Motor neuron (in vitro differentiated cells): ENCODE results near the gene BAD. TPM values are rescaled to one million over a fixed set of nuclear protein-coding genes. Genes with fewer than 3 reads are reported as not detected.

Source experiments
- ATAC-seq, 8 experiments: fragments of 200-7000 bp; cut with Tn5 transposase; replicated peaks in 6 of 8; 2 replicates each; pipeline ENCODE4 v1.8.0; 2021; ENCODE audit warnings: mild to moderate bottlenecking in 8 of 8, moderate library complexity in 8 of 8
- H3K27ac ChIP-seq, 2 donors: fragments of 250-450 bp; sonication (Bioruptor Pico); 2 replicates each; pipeline ENCODE4 v1.9.0; 2021; ENCODE audit warnings: antibody characterized with exemption in 2 of 2, mild to moderate bottlenecking in 2 of 2, moderate library complexity in 1 of 2
- H3K4me1 ChIP-seq, 2 donors: fragments of 250-450 bp; sonication (Bioruptor Pico); replicated peaks in 1 of 2; 2 replicates each; pipeline ENCODE4 v1.6.1; 2021; ENCODE audit warnings: antibody characterized with exemption in 2 of 2, mild to moderate bottlenecking in 2 of 2, moderate library complexity in 1 of 2
- H3K4me3 ChIP-seq, 5 donors: fragments of 250-450 bp; sonication (Bioruptor Pico); 2 replicates each; pipeline ENCODE4 v1.9.0; 2021; ENCODE audit warnings: antibody characterized with exemption in 5 of 5, mild to moderate bottlenecking in 5 of 5, moderate library complexity in 4 of 5
- WGBS, 10 experiments: fragments of 450-650 bp; shearing (Covaris generic); methylation state at CpG; one replicate each; pipeline ENCODE4 v1.0.0; 2022; 5-methylcytosine and 5-hydroxymethylcytosine counted together
- in situ Hi-C, 9 experiments: fragments of 400-800 bp; cut with MboI; loops; one replicate each; pipeline ENCODE4 v1.15.0; 2021; ENCODE audit warnings: low sequenced_read_pairs in 9 of 9, low pct_unique_long_range_greater_than_20kb in 2 of 9; ENCODE audit not compliant: unreplicated experiment in 9 of 9
- total RNA-seq, 8 experiments: library from RNA; unstranded; fragments of 300-600 nt; gene quantifications; 2 replicates each; pipeline versions ENCODE4 v1.2.3 to v1.2.4, GENCODE V29; 2022

BAD gene
- total RNA-seq, 8 experiments from 2014 or later, result 38.6 to 119 (median 65.6) TPM

DNA sequence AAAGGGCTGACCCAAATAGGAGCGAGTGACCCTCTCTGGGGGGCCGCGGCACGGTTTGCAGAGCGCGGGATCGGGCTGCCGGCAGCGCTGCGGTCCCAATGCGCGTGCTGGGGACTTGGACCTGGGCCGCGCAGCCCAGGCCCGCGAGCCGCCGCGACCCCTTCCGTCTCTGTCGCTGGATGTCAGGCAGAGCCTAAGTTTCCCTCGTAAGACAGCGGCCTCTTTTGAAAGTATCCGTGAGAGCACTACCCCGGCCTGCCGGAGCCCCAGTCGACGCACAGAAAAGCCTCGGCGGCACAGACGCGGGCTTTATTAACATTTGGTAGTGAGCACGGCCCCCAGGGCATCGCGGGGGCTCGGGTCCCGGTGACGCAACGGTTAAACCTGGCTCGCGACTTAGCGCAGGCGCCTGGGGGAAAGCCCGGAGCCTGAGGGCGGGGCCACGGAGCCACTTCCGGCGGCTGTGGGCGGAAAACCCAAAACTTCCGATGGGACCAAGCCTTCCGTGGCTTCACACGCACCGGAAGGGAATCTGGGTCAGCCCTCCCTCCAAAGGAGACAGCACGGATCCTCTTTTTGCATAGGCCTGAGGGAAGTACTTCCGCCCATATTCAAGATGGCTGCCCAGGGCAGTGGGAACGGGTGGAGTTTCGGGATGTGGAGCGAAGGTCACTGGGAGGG, 14.8 kb downstream of the BAD start:
- peaks cover 18 to 22% of the 10 kb centered on the region in 2 donors for H3K4me1 ChIP-seq
- ATAC-seq, result peak; percentile 72 to 85 (median 82)
- in situ Hi-C loops, result no loop called here
- H3K4me3 ChIP-seq, result peak overlapping the region; percentile 40 to 65 (median 55)
- WGBS, 10 experiments, result 0 to 5% (median 3%) methylated on average over 3 to 14 of the region's 58 CpGs; no CpG with 5 or more reads in 5 of the 10 experiments
- peak overlapping the region; percentile 86 to 94 for H3K27ac ChIP-seq

DNA sequence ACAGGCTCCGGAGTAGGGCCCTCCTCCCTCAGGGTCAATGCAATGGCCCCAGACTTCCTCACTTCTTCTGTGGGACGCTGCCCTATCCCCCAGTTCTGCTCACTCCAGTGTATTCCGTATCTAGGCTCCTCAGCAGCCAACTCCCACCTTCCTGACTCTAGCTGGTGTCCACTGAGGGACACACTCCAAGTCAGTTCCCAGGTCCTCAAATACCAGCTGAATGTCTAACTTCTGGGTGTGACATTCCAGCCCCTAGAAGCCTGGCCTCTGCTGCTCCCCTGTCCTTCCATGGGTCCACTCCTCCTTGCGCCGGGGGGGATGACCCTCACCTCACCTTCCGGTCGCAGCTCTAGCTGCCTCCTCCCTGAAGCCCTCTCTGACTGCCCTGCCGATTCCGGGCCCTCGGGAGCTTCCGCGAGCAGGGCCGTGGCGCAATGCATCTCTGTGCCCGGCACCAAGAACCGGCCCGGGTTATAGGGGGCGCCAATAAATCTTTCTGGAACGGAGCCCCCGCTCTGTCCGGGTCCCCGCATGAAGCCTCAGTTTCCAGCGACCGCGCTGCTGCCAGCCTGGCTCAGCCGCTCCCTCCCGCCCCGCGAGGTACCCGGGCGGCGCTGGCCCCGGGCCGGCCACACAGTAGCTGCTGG, 15.4 kb downstream of the BAD start:
- Histone ChIP-seq H3K27ac (peak overlapping the region; percentile 75 to 86), H3K4me1 (peaks cover 24 to 28% of the 10 kb centered on the region in 2 donors), H3K4me3 (peak overlapping the region; percentile 39 to 65 (median 55))
- WGBS, 10 experiments, result 0 to 20% (median 0%) methylated on average over 1 to 13 of the region's 34 CpGs; no CpG with 5 or more reads in 6 of the 10 experiments
- peak in 7 of 8 experiments; percentile 0 to 15 (median 4) for ATAC-seq
- in situ Hi-C loops, result no loop called here

DNA sequence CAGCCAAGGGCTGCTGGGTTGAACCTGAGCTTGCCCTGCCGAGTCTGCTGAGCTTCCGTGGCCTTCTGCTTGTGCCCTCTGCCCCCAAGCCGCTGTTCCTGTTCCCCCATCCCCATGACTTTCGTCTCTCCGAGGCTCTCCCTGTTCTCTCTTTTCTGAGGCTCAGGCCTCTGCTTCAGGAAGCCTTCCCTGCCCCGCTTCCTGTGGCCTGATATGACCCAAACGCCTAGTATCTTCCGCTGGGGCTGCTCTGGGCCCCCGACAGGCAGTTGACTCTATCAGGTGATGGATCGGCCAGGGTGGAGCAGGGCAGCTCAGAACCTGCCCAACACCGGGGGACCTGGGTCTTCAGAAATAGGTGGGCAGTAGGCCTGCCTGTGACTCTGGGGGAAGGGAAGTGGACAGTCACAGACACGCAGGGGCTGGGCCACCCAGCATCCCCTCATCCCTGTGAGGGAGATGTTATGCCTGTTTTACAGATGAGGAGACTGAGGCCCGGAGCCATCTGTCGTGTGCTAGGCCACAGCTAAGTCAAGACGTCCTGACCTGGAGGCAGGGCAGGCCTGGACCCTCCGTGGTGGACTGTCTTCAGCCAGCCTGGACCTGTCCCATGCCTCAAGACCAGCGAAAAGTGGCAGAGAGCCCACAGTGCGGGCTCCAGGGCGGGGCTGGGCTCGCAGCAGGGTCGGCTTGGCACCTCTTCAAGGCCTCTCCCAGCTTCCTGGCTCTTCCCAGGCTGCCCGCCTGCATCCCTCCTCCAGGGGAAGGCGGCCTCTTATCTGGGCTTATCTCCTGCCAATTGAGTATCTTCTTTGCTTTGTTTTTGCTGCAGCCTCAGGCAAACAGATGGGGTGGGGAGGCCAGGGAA, 16.2 kb downstream of the BAD start:
- Histone ChIP-seq H3K4me3 (peak overlapping the region; percentile 39 to 65 (median 55)), H3K27ac (peak overlapping the region; percentile 75 to 86), H3K4me1 (peaks cover 32 to 36% of the 10 kb centered on the region in 2 donors)
- in situ Hi-C loops, result no loop called here
- WGBS, 10 experiments, result 0 to 85% (median 61%) methylated on average over 1 to 8 of the region's 23 CpGs; no CpG with 5 or more reads in 5 of the 10 experiments
- peak in 3 of 8 experiments; percentile 1 to 3 (median 3) for ATAC-seq

DNA sequence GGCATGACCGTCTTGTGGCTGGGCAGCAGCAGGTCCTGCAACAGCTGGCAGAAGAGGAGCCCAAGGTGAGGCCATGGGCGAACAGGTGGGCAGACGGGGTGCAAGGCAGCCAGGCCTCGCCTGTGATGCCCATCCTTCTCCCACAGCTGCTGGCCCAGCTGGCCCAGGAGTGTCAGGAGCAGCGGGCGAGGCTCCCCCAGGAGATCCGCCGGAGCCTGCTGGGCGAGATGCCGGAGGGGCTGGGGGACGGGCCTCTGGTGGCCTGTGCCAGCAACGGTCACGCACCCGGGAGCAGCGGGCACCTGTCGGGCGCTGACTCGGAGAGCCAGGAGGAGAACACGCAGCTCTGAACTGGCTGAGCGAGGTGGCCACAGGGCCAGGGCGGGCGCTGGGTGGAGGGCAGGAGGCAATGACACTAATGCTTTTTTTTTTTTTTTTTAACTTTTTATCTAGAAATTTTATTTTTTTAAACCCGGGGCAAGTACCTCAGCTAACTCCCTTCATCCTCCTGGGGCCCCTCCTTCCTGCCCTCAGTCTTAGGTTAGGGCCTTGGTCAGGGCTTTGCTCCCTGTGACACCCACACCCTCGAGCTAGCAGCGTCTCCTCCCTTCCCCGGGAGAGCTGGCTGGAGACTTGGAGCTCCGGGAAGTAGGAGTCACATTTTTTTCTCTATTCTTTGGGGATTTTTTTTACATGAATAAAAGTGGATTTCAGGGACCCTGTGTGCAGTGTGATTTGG, 17.1 kb downstream of the BAD start:
- Histone ChIP-seq H3K4me1 (peaks cover 33 to 38% of the 10 kb centered on the region in 2 donors), H3K4me3 (no peak overlapping the region), H3K27ac (peak overlapping the region in 1 of 2 donors; percentile 9)
- ATAC-seq, result peak in 2 of 8 experiments; percentile 1 to 2
- WGBS, 10 experiments, result 43 to 100% (median 89%) methylated on average over 2 to 15 of the region's 27 CpGs; no CpG with 5 or more reads in 3 of the 10 experiments
- in situ Hi-C loops, result no loop called here

DNA sequence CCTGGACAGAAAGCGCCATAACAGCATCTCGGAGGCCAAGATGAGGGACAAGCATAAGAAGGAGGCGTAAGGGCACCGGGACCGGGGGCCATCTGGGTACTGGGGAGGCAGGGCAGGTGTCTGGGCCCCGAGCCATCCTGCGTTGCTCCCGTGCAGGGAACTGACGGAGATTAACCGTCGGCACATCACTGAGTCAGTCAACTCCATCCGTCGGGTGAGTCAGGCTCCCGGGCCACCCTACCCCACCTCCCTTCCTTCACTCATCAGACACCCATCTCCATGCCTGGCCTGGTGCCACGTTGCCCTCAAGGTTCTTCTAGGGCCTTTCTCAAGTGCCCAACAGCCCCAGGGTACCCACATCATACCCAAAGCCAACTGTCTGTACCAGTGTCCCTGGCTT, 18.1 kb downstream of the BAD start:
- Histone ChIP-seq H3K4me1 (peaks cover 26 to 31% of the 10 kb centered on the region in 2 donors), H3K4me3 (no peak overlapping the region), H3K27ac (no peak overlapping the region)
- WGBS, 10 experiments, result 67 to 100% (median 100%) methylated on average over 1 to 3 of the region's 15 CpGs; no CpG with 5 or more reads in 7 of the 10 experiments
- in situ Hi-C loops, result no loop called here
- ATAC-seq, result no peak

DNA sequence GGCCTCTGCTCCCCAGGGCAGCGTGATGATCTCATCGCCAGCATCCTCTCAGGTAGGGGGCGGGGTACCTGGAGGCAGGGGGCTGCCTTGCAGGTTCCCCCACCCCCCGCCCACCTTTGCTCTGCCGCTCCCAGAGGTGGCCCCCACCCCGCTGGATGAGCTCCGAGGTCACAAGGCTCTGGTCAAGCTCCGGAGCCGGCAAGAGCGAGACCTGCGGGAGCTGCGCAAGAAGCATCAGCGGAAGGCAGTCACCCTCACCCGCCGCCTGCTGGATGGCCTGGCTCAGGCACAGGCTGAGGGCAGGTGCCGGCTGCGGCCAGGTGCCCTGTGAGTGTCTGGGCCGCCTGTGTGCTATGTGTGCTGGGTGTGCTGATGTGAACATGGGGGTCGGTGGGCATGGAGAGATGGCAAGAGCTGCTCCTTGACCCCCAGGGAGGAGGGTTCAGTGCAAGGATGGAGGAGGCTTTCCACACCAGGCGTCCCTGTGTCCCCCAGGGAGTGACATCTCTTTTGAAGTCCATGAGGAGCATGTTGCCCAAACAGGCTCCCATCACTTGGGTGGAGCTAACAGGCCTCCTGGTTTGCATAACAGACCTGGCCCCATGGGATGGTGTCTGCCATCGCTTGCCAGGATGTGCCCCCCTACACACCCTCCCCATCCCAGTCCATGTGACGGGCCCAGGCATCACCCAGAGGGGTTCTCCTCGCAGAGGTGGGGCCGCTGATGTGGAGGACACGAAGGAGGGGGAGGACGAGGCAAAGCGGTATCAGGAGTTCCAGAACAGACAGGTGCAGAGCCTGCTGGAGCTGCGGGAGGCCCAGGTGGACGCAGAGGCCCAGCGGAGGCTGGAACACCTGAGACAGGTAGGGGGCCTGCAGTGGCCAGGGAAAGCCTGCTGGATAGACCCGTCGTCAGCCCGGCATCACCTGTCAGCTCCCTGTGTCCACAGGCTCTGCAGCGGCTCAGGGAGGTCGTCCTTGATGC, 19.0 kb downstream of the BAD start:
- Histone ChIP-seq H3K4me3 (no peak overlapping the region), H3K4me1 (peaks cover 26 to 31% of the 10 kb centered on the region in 2 donors), H3K27ac (peak overlapping the region; percentile 77 to 80)
- in situ Hi-C loops, result no loop called here
- WGBS, 10 experiments, result 20 to 95% (median 82%) methylated on average over 1 to 10 of the region's 35 CpGs; no CpG with 5 or more reads in 6 of the 10 experiments
- ATAC-seq, result no peak

DNA sequence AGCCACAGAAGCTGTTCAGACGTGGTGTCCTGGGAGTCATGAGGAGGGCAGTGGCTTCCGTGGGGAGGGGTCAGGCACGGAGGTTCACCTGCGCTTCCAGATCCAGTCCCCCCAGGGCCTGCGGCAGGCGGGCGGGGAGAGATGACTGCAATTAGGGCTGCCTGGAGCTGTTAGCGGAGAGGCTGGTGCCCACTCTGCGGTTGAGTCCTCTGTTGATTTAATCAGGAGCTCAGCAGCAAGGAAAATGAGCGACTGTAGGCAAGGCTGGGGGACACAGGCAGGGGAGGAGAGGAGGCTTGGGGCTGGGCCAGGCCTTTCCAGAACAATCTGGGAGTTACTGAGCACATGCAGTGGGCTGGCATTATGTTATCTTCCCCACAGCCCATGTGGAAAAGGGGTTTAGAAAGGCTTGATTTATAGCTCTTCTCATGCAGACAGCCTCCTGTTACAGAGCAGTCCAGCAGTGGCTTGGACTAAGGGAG, 20.1 kb downstream of the BAD start:
- Histone ChIP-seq H3K4me3 (no peak overlapping the region), H3K27ac (peak overlapping the region; percentile 77 to 80), H3K4me1 (peaks cover 26 to 31% of the 10 kb centered on the region in 2 donors)
- in situ Hi-C loops, result no loop called here
- 85% methylated on average over 4 of the region's 10 CpGs; no CpG with 5 or more reads in 9 of the 10 experiments for WGBS, 10 experiments
- ATAC-seq, result peak in 5 of 8 experiments; percentile 24 to 51 (median 41)

DNA sequence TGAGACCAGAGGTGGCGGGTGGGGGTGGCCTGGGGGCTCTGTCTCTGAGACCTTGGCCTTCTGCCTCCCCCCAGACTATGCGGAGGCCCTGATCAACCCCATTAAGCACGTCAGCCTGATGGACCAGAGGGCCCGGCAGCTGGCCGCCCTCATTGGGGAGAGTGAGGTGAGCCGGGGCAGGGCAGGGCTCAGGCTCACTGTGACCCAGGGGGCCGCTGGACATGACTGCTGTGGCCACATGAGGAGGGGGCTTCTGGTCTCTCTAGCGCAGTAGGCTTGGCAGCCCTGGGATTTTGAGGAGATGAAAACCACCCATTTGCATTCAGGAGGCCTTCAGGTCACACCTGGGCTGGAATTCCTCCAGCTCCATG, 20.5 kb downstream of the BAD start:
- WGBS, 10 experiments, result 60 to 83% methylated on average over 2 of the region's 8 CpGs; no CpG with 5 or more reads in 8 of the 10 experiments

DNA sequence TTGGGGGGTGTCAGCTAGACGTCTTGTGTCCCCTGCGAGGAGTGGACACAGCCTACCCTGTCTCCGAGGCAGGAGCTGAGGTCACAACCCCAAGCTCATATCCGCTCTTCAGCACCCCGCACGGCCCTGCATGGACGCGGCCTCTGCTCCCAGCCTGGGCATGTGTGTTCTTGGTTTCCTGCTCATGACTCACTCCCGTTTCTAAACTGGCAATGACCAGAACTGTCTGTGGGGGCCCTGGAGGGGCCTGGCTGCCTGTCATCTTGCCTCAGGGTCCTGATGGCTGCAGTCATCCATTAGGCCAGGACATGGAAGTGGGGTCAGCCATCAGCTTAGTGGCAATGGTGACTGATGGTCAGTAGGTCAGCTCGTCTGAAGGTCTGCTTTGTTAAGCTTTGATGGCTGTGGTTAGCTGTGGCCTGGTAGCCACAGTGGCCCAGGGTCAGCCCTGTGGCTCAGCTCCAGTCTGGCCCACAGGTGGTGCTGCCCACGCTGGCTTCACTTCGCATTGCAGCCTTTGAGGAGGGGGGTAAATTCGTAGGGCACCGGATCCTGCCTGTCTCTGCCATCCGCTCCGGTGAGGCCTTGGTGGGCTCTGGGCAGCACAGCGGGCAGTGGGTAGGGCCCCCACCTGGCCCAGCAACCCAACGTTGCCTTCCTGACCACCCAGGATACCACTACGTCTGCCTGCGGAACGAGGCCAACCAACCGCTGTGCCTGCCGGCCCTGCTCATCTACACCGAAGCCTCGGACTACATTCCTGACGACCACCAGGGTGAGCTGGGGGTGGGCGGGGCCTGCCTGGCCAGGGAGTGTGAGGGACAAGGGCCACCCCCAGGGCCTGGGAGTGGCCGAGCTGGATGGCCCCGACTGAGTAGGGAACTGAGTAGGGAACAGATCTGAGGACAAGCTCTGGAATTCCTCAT, 21.2 kb downstream of the BAD start:
- in situ Hi-C loops, result no loop called here
- no peak overlapping the region for H3K4me3 ChIP-seq
- ATAC-seq, result peak in 5 of 8 experiments; percentile 14 to 65 (median 31)
- H3K27ac ChIP-seq, result peak overlapping the region; percentile 77 to 80
- peaks cover 22 to 24% of the 10 kb centered on the region in 2 donors for H3K4me1 ChIP-seq
- 40 to 82% (median 80%) methylated on average over 1 to 7 of the region's 29 CpGs; no CpG with 5 or more reads in 5 of the 10 experiments for WGBS, 10 experiments

More for the DNA sequence above, 20.5 kb downstream of the BAD start:
- ATAC-seq, result peak in 2 of 8 experiments; percentile 0 to 1
- in situ Hi-C loops, result no loop called here
- no peak overlapping the region for H3K4me3 ChIP-seq
- peak overlapping the region; percentile 77 to 80 for H3K27ac ChIP-seq
- peaks cover 26 to 31% of the 10 kb centered on the region in 2 donors for H3K4me1 ChIP-seq

DNA sequence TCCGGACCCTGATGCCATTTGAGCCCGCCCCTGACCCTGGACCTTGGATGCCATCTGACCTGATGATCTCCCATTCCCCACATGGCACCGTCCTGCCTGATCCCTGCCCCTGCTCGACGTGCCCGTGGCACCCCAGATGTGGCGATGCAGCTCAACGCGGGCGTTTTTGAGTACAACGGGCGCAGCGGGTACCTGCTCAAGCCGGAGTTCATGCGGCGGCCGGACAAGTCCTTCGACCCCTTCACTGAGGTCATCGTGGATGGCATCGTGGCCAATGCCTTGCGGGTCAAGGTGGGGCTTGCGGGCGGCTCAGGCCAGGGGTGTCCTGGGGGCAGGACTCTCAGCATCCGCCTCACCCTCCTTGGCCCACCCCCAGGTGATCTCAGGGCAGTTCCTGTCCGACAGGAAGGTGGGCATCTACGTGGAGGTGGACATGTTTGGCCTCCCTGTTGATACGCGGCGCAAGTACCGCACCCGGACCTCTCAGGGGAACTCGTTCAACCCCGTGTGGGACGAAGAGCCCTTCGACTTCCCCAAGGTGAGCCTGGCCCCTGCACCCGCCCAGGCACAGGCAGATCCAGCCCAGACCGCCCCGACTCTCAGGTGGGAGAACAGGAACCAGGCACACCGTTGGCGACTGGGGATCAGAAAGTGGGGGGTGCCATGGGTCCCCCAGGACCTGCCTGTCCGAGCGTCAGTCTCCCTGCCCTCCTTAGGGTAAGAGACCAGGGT, 22.0 kb downstream of the BAD start:
- no peak for ATAC-seq
- in situ Hi-C loops, result no loop called here
- Histone ChIP-seq H3K27ac (no peak overlapping the region), H3K4me3 (no peak overlapping the region), H3K4me1 (peaks cover 22 to 24% of the 10 kb centered on the region in 2 donors)
- WGBS, 10 experiments, result no CpG with 5 or more reads among the region's 42 CpGs
